ENCODE data around the gene ALDH16A1.
"Not testable (repeated sequence)": the region's sequence is repeated elsewhere in the genome, so short reads cannot be mapped to it uniquely, and the experiment has no call there.

Gene ALDH16A1

DNA sequence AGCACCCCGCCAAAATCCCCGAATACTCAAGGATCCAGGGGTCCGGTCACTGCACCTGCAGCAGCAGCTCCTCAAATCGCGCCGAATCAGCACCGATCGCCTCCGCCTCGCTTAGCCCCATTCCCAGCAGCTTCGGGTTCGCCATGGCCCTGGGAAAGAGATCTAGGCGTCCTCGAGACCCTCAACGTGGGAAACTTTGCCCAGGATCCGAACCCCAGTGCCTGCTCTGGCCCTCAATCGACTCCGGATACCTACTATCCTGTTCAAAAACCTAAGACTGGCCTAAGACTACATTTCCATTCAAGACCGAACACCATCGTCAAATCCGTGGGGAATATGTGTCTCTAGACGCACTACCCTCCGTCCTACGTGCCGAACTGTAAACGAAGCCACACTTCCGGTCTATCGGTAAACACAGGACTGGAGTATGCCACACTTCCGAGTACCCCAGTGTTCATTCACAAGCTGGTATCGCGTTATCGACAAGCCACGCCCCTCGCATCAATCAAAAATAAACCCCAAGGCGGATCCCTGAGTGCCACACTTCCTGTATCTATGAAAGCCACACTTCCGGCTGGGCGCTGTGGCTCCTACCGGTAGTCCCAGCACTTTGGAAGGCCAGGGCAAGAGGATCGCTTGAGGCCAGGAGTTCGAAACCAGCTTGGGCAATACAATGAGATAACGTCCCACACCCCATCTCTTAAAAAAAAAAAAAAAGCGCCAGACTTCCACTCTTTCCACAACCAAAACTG, 1.4 kb upstream of the ALDH16A1 start, which contains the start of gene PIH1D1:
PIH1D1 (minus strand) TSS at position 385 of the 752 bp plus-strand sequence; CDS start at position 145, 240 bp downstream.
- H3K36me3 Mint-ChIP-seq (ENCODE audit: low read depth): peaks cover 45% of the 10 kb centered on the region
- peaks cover 7% of the 10 kb centered on the region for H3K27me3 Mint-ChIP-seq (ENCODE audit: low read depth, poor library complexity)
- peaks cover 50% of the 10 kb centered on the region for H3K4me1 Mint-ChIP-seq
- H3K27ac Mint-ChIP-seq: peak within 1 kb of the TSS; percentile 95
- TF ChIP-seq, protein P1, sequence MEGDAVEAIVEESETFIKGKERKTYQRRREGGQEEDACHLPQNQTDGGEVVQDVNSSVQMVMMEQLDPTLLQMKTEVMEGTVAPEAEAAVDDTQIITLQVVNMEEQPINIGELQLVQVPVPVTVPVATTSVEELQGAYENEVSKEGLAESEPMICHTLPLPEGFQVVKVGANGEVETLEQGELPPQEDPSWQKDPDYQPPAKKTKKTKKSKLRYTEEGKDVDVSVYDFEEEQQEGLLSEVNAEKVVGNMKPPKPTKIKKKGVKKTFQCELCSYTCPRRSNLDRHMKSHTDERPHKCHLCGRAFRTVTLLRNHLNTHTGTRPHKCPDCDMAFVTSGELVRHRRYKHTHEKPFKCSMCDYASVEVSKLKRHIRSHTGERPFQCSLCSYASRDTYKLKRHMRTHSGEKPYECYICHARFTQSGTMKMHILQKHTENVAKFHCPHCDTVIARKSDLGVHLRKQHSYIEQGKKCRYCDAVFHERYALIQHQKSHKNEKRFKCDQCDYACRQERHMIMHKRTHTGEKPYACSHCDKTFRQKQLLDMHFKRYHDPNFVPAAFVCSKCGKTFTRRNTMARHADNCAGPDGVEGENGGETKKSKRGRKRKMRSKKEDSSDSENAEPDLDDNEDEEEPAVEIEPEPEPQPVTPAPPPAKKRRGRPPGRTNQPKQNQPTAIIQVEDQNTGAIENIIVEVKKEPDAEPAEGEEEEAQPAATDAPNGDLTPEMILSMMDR (IDR thresholded peaks at IDR 0.05): no peak
- H3K9me3 Mint-ChIP-seq: no peaks in the 10 kb centered on the region
- H3K4me3 Mint-ChIP-seq: peak within 1 kb of the TSS; percentile 96
- DNase-seq: peak; percentile 92

DNA sequence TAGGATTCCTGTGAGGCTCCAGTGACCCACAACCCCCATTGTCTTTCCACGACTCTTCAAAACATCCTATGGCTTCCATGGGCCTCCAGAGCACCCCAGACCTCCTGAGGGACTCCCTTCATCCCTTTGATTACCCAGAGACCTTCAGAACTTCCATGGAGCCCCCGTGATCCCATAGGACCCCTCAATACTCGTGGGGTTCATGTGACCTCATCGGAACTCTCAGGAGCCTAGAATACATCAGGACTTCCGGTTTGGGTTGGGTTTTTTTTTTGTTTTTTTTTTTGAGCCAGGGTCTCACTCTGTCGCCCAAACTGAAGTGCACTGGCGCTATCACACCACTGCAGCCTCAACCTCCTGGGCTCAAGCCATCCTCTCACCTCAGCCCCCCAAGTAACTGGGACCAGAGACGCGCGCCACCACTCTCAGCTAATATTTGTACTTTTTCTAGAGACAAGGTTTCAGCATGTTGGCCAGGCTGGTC, 774 bp downstream of the ALDH16A1 start:
- Mint-ChIP-seq H3K9me3 (no peaks in the 10 kb centered on the region), H3K27ac (peak overlapping the region; percentile 99), H3K4me1 (peaks cover 46% of the 10 kb centered on the region), H3K36me3 (ENCODE audit: low read depth) (peaks cover 38% of the 10 kb centered on the region), H3K4me3 (peak overlapping the region; percentile 93), H3K27me3 (ENCODE audit: low read depth, poor library complexity) (peaks cover 7% of the 10 kb centered on the region)
- DNase-seq: no peak
- TF ChIP-seq, protein P1 (IDR thresholded peaks at IDR 0.05): no peak

DNA sequence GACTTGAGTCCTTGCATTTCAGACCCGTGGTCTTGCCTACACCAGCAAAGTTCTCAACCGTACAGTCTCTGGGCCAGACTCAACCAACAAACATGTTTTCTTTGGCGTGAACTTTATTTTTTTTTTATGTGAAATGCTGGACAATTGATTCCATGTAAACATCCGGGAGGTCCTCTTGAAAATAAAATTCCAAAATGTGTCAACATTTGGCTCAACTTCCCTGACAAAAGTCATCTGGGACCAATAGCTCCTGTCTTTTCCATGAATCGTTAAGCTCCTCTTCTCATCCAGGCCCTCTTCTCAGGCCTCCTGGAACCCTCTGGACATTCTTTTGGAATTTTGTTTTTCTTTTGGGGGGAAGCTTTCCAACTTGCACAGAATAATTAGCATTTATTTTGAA, 2.7 kb downstream of the ALDH16A1 start:
- no peaks in the 10 kb centered on the region for H3K9me3 Mint-ChIP-seq
- H3K4me1 Mint-ChIP-seq: peaks cover 28% of the 10 kb centered on the region
- TF ChIP-seq, protein P1 (IDR thresholded peaks at IDR 0.05): no peak
- peak overlapping the region; percentile 62 for H3K27ac Mint-ChIP-seq
- DNase-seq: no peak
- peaks cover 27% of the 10 kb centered on the region for H3K36me3 Mint-ChIP-seq (ENCODE audit: low read depth)
- peaks cover 7% of the 10 kb centered on the region for H3K27me3 Mint-ChIP-seq (ENCODE audit: low read depth, poor library complexity)
- peak overlapping the region; percentile 8 for H3K4me3 Mint-ChIP-seq

DNA sequence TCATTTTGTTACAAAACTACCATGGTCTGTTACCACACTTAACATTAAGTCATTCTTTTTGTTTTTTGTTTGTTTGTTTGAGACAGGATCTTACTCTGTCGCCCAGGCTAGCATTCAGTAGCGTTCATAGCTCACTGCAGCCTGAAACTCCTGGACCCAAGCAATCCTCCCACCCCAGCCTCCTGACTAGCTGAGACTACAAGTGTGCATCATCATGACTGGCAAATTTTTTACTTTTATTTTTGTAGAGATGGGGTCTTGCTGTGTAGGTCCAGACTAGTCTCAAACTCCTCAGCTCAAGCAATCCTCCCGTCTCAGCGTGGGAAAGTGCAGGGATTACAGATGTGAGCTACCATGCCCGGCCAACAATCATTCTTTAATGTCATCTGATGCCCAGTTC, 3.3 kb downstream of the ALDH16A1 start:
- peaks cover 7% of the 10 kb centered on the region for H3K27me3 Mint-ChIP-seq (ENCODE audit: low read depth, poor library complexity)
- H3K4me1 Mint-ChIP-seq: peaks cover 23% of the 10 kb centered on the region
- peaks cover 26% of the 10 kb centered on the region for H3K36me3 Mint-ChIP-seq (ENCODE audit: low read depth)
- no peak for DNase-seq
- peak overlapping the region; percentile 8 for H3K4me3 Mint-ChIP-seq
- no peaks in the 10 kb centered on the region for H3K9me3 Mint-ChIP-seq
- TF ChIP-seq, protein P1 (IDR thresholded peaks at IDR 0.05): no peak
- peak overlapping the region; percentile 62 for H3K27ac Mint-ChIP-seq

DNA sequence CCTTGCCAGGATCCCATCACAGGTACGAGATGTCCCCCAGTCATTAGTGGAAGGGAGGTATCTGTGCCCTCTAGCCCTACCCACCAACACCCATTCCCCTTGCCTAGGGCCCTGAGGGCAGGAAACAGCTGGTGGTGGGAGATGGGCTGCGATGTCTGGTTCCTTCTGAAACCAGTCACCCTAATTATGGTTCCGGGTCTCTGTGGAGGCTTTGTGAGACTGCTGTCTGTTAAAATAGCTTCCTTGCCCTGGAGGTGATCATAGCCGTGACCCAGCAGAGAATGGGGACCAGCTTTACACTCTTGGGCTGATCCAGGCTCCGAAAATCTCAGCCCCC, 5.5 kb downstream of the ALDH16A1 start:
- Mint-ChIP-seq H3K27ac (no peak overlapping the region), H3K4me3 (no peak overlapping the region), H3K4me1 (peaks cover 15% of the 10 kb centered on the region), H3K36me3 (ENCODE audit: low read depth) (peaks cover 27% of the 10 kb centered on the region), H3K27me3 (ENCODE audit: low read depth, poor library complexity) (peaks cover 3% of the 10 kb centered on the region), H3K9me3 (no peaks in the 10 kb centered on the region)
- TF ChIP-seq, protein P1 (IDR thresholded peaks at IDR 0.05): no peak
- DNase-seq: no peak

DNA sequence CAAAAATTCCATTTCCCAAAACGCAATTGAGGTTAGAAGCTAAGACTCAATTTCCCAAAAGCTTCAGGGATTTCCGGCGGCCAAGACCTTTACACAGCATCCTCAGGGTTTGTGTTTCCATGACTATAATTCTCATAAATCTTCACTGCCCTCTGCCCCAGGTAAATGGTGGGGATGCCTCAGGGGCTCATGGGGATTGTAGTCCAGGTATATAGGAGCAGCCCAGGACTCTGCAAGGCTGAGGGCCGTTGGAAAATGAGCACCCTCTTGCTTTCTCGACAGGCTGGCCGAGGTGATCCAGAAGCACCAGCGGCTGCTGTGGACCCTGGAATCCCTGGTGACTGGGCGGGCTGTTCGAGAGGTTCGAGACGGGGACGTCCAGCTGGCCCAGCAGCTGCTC, 6.4 kb downstream of the ALDH16A1 start:
- Mint-ChIP-seq H3K27me3 (ENCODE audit: low read depth, poor library complexity) (no peaks in the 10 kb centered on the region), H3K36me3 (ENCODE audit: low read depth) (peaks cover 27% of the 10 kb centered on the region), H3K27ac (no peak overlapping the region), H3K9me3 (no peaks in the 10 kb centered on the region), H3K4me1 (peaks cover 6% of the 10 kb centered on the region), H3K4me3 (no peak overlapping the region)
- DNase-seq: no peak
- TF ChIP-seq, protein P1 (IDR thresholded peaks at IDR 0.05): no peak

DNA sequence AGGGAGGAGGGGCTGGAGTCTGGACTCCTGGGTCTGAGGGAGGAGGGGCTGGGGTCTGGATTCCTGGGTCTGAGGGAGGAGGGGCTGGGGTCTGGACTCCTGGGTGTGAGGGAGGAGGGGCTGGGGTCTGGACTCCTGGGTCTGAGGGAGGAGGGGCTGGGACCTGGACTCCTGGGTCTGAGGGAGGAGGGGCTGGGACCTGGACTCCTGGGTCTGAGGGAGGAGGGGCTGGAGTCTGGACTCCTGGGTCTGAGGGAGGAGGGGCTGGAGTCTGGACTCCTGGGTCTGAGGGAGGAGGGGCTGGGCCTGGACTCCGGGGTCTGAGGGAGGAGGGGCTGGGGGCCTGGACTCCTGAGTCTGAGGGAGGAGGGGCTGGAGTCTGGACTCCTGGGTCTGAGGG, 8.1 kb downstream of the ALDH16A1 start:
- H3K27ac Mint-ChIP-seq; H3K4me1 Mint-ChIP-seq; H3K9me3 Mint-ChIP-seq; H3K27me3 Mint-ChIP-seq (ENCODE audit: low read depth, poor library complexity); H3K4me3 Mint-ChIP-seq; DNase-seq: not testable (repeated sequence)
- H3K36me3 Mint-ChIP-seq (ENCODE audit: low read depth): peaks cover 23% of the 10 kb centered on the region

All from nephron progenitor cell (in vitro differentiated cells).